Trophoblast cell (in vitro differentiated cells and primary cell): ENCODE data around the gene CFHR1.

Experiments
- DNase-seq, 2 donors: peaks; one replicate each; pipeline ENCODE4 v3.0.0-alpha.2; 2016
- H2AFZ ChIP-seq: 2 replicates; pipeline ENCODE4 v1.6.1; 2013; ENCODE audit warnings: low read length, moderate library complexity, mild to moderate bottlenecking; ENCODE audit not compliant: insufficient read depth, poor library complexity
- H2AK5ac ChIP-seq: 2 replicates; pipeline ENCODE4 v1.6.1; 2013; ENCODE audit warnings: mild to moderate bottlenecking, low read length
- H2BK120ac ChIP-seq: 2 replicates; pipeline ENCODE4 v1.6.1; 2013; ENCODE audit warnings: low read length, mild to moderate bottlenecking, moderate library complexity; ENCODE audit not compliant: insufficient read depth, poor library complexity
- H2BK12ac ChIP-seq: 2 replicates; pipeline ENCODE4 v1.6.1; 2013; ENCODE audit warnings: mild to moderate bottlenecking, low read length, moderate library complexity
- H2BK5ac ChIP-seq: 2 replicates; pipeline ENCODE4 v1.6.1; 2013; ENCODE audit warnings: low read length, low read depth, moderate library complexity, mild to moderate bottlenecking; ENCODE audit not compliant: poor library complexity
- H3K14ac ChIP-seq: 2 replicates; pipeline ENCODE4 v1.6.1; 2013; ENCODE audit warnings: mild to moderate bottlenecking, low read length
- H3K18ac ChIP-seq: 2 replicates; pipeline ENCODE4 v1.6.1; 2013; ENCODE audit warnings: mild to moderate bottlenecking, low read length
- H3K23ac ChIP-seq: 2 replicates; pipeline ENCODE4 v1.6.1; 2013; ENCODE audit warnings: low read length
- H3K27ac ChIP-seq: 2 replicates; pipeline ENCODE4 v1.5.1; 2013; ENCODE audit warnings: low read depth, mild to moderate bottlenecking, inconsistent platforms, low read length, moderate library complexity
- H3K27me3 ChIP-seq: 2 replicates; pipeline ENCODE4 v1.6.1; 2013; ENCODE audit warnings: inconsistent platforms, mild to moderate bottlenecking, low read length, moderate library complexity; ENCODE audit not compliant: insufficient read depth
- H3K36me3 ChIP-seq, 2 experiments: 1 replicate in 1 of 2; 2 replicates in 1 of 2; pipeline ENCODE4 v1.6.1; 2013; ENCODE audit warnings: low read length in 2 of 2, mild to moderate bottlenecking in 2 of 2, moderate library complexity in 1 of 2; ENCODE audit not compliant: insufficient read depth in 2 of 2, control insufficient read depth in 1 of 2
- H3K4ac ChIP-seq: 2 replicates; pipeline ENCODE4 v1.6.1; 2013; ENCODE audit warnings: low read depth, mild to moderate bottlenecking, low read length, moderate library complexity
- H3K4me1 ChIP-seq, 2 experiments: 1 replicate in 1 of 2; 2 replicates in 1 of 2; pipeline ENCODE4 v1.6.1; 2013; ENCODE audit warnings: low read length in 2 of 2, mild to moderate bottlenecking in 2 of 2, moderate library complexity in 1 of 2; ENCODE audit not compliant: insufficient read depth in 2 of 2, control insufficient read depth in 1 of 2
- H3K4me2 ChIP-seq: 2 replicates; pipeline ENCODE4 v1.6.1; 2013; ENCODE audit warnings: inconsistent platforms, mild to moderate bottlenecking, low read length, moderate library complexity
- H3K4me3 ChIP-seq: 2 replicates; pipeline ENCODE4 v1.5.1; 2013; ENCODE audit warnings: mild to moderate bottlenecking, low read depth, low read length, inconsistent platforms
- H3K79me1 ChIP-seq: one replicate; pipeline ENCODE4 v1.6.1; 2013; ENCODE audit warnings: low read length
- H3K79me2 ChIP-seq: 2 replicates; pipeline ENCODE4 v1.6.1; 2013; ENCODE audit warnings: low read length, mild to moderate bottlenecking; ENCODE audit not compliant: control insufficient read depth, insufficient read depth, poor library complexity
- H3K9ac ChIP-seq: 2 replicates; pipeline ENCODE4 v1.6.1; 2013; ENCODE audit warnings: mild to moderate bottlenecking, low read length
- H3K9me3 ChIP-seq: 2 replicates; pipeline ENCODE4 v1.6.1; 2013; ENCODE audit warnings: low read depth, mild to moderate bottlenecking, control low read depth, inconsistent platforms, low read length; ENCODE audit not compliant: insufficient read depth
- H4K12ac ChIP-seq: 2 replicates; pipeline ENCODE4 v1.6.1; 2013; ENCODE audit warnings: low read depth, mild to moderate bottlenecking, low read length, moderate library complexity
- H4K8ac ChIP-seq: 2 replicates; pipeline ENCODE4 v1.6.1; 2013; ENCODE audit warnings: low read depth, mild to moderate bottlenecking, low read length, moderate library complexity
- H4K91ac ChIP-seq: one replicate; pipeline ENCODE4 v1.6.1; 2013; ENCODE audit warnings: low read depth, mild to moderate bottlenecking, low read length, moderate library complexity
- WGBS: extraction: QIAGEN DNeasy Blood & Tissue Kit; methylation state at CpG from one replicate; pipeline ENCODE4 v1.1.7; 2013; ENCODE audit warnings: missing lambda C conversion rate; ENCODE audit not compliant: insufficient read length, insufficient coverage; ENCODE audit errors: extremely low coverage; 5-methylcytosine and 5-hydroxymethylcytosine counted together

The CFHR1 gene

GRCh38 chr1:196857188-196857587 is 37.7 kb downstream of the CFHR1 start:
- Histone ChIP-seq H3K14ac (no peak overlapping the region), H3K9ac (no peak overlapping the region), H3K18ac (no peak overlapping the region), H3K9me3 (no peaks in the 10 kb centered on the region), H3K27ac (no peak overlapping the region), H4K12ac (no peak overlapping the region), H2BK120ac (no peak overlapping the region), H2BK12ac (no peak overlapping the region), H4K91ac (no peak overlapping the region), H3K27me3 (no peaks in the 10 kb centered on the region), H2AFZ (no peak overlapping the region), H4K8ac (no peak overlapping the region), H3K79me2 (no peaks in the 10 kb centered on the region), H3K4me1 (no peaks in the 10 kb centered on the region), H3K4ac (no peak overlapping the region), H3K4me2 (no peak overlapping the region), H3K23ac (no peak overlapping the region), H3K4me3 (no peak overlapping the region), H2BK5ac (no peak overlapping the region), H2AK5ac (no peak overlapping the region), H3K36me3 (no peaks in the 10 kb centered on the region), H3K79me1 (no peaks in the 10 kb centered on the region)
- no peak for DNase-seq
- no CpG with 5 or more reads among the region's 2 CpGs for WGBS

GRCh38 chr1:196858811-196859210 is 39.3 kb downstream of the CFHR1 start:
- Histone ChIP-seq H2BK5ac (no peak overlapping the region), H3K27me3 (no peaks in the 10 kb centered on the region), H3K27ac (no peak overlapping the region)

GRCh38 chr1:196860323-196860884 is 40.9 kb downstream of the CFHR1 start:
- Histone ChIP-seq H4K8ac (no peak overlapping the region), H3K9ac (no peak overlapping the region), H3K36me3 (no peaks in the 10 kb centered on the region), H3K79me1 (no peaks in the 10 kb centered on the region), H3K4me2 (no peak overlapping the region), H3K4ac (no peak overlapping the region), H3K27ac (no peak overlapping the region), H2AFZ (no peak overlapping the region), H4K91ac (no peak overlapping the region), H3K14ac (no peak overlapping the region), H3K4me3 (no peak overlapping the region), H3K23ac (no peak overlapping the region), H3K4me1 (no peaks in the 10 kb centered on the region), H2BK5ac (no peak overlapping the region), H2AK5ac (no peak overlapping the region), H3K27me3 (no peaks in the 10 kb centered on the region), H3K18ac (no peak overlapping the region), H2BK120ac (no peak overlapping the region), H2BK12ac (no peak overlapping the region), H3K9me3 (no peaks in the 10 kb centered on the region), H3K79me2 (no peaks in the 10 kb centered on the region), H4K12ac (no peak overlapping the region)
- WGBS: no CpG with 5 or more reads among the region's 1 CpG
- no peak for DNase-seq

More at GRCh38 chr1:196858811-196859210, 39.3 kb downstream of the CFHR1 start:
- H4K91ac ChIP-seq: no peak overlapping the region
- no peaks in the 10 kb centered on the region for H3K9me3 ChIP-seq
- H2BK12ac ChIP-seq: no peak overlapping the region
- no peak overlapping the region for H3K23ac ChIP-seq
- H2AFZ ChIP-seq: no peak overlapping the region
- no peaks in the 10 kb centered on the region for H3K79me2 ChIP-seq
- H4K12ac ChIP-seq: no peak overlapping the region
- no peak overlapping the region for H3K4me2 ChIP-seq
- H3K4me1 ChIP-seq: no peaks in the 10 kb centered on the region
- no peak for DNase-seq
- H4K8ac ChIP-seq: no peak overlapping the region
- no peak overlapping the region for H3K14ac ChIP-seq
- no peaks in the 10 kb centered on the region for H3K36me3 ChIP-seq
- no CpG with 5 or more reads among the region's 3 CpGs for WGBS
- H2AK5ac ChIP-seq: no peak overlapping the region
- no peak overlapping the region for H3K4me3 ChIP-seq
- H2BK120ac ChIP-seq: no peak overlapping the region
- no peak overlapping the region for H3K9ac ChIP-seq
- no peaks in the 10 kb centered on the region for H3K79me1 ChIP-seq
- H3K18ac ChIP-seq: no peak overlapping the region
- no peak overlapping the region for H3K4ac ChIP-seq

- no peak overlapping the region for H2BK120ac ChIP-seq
- no peak overlapping the region for H3K9ac ChIP-seq
- no peaks in the 10 kb centered on the region for H3K27me3 ChIP-seq
- H3K4me2 ChIP-seq: no peak overlapping the region
- no peak overlapping the region for H4K91ac ChIP-seq
- no peak overlapping the region for H3K18ac ChIP-seq
- no CpG with 5 or more reads among the region's 2 CpGs for WGBS
- no peak overlapping the region for H3K27ac ChIP-seq
- no peaks in the 10 kb centered on the region for H3K9me3 ChIP-seq
- no peak overlapping the region for H4K8ac ChIP-seq
- H3K36me3 ChIP-seq: no peaks in the 10 kb centered on the region
- H2BK5ac ChIP-seq: no peak overlapping the region
- H3K4me1 ChIP-seq: no peaks in the 10 kb centered on the region
- H3K79me2 ChIP-seq: no peaks in the 10 kb centered on the region
- H4K12ac ChIP-seq: no peak overlapping the region
- H3K14ac ChIP-seq: no peak overlapping the region
- H3K4ac ChIP-seq: no peak overlapping the region
- no peak overlapping the region for H2BK12ac ChIP-seq
- H2AFZ ChIP-seq: no peak overlapping the region
- H2AK5ac ChIP-seq: no peak overlapping the region
- no peaks in the 10 kb centered on the region for H3K79me1 ChIP-seq
- no peak for DNase-seq
- no peak overlapping the region for H3K23ac ChIP-seq
- no peak overlapping the region for H3K4me3 ChIP-seq
Observed at GRCh38 chr1:196861429-196861828, 41.9 kb downstream of the CFHR1 start.
